Mesenchymal stem cell (in vitro differentiated cells and primary cell): ENCODE data around the gene KPNA4.

ENCODE experiments used
- DNase-seq: peaks from one replicate; pipeline ENCODE4 v3.0.0-alpha.2; 2013
- H2AFZ ChIP-seq: one replicate; pipeline ENCODE4 v1.6.1; 2013; ENCODE audit warnings: low read depth, mild to moderate bottlenecking, control low read depth, inconsistent platforms, low read length, moderate library complexity
- H2AK5ac ChIP-seq: 2 replicates; pipeline ENCODE4 v1.6.1; 2013; ENCODE audit warnings: low read length, moderate library complexity, mild to moderate bottlenecking, inconsistent platforms; ENCODE audit not compliant: severe bottlenecking
- H2BK120ac ChIP-seq: one replicate; pipeline ENCODE4 v1.6.1; 2013; ENCODE audit warnings: low read depth, mild to moderate bottlenecking, inconsistent platforms, low read length, moderate library complexity
- H2BK12ac ChIP-seq, 2 experiments: one replicate each; pipeline ENCODE4 v1.6.1; 2013; ENCODE audit warnings: inconsistent platforms in 2 of 2, low read length in 2 of 2, mild to moderate bottlenecking in 2 of 2, moderate library complexity in 2 of 2, control low read depth in 1 of 2
- H2BK15ac ChIP-seq: one replicate; pipeline ENCODE4 v1.6.1; 2013; ENCODE audit warnings: mild to moderate bottlenecking, low read depth, inconsistent platforms; ENCODE audit not compliant: poor library complexity, severe bottlenecking
- H2BK5ac ChIP-seq: 2 replicates; pipeline ENCODE4 v1.6.1; 2013; ENCODE audit warnings: low read depth, mild to moderate bottlenecking, low read length, control low read depth, inconsistent platforms; ENCODE audit not compliant: poor library complexity, severe bottlenecking
- H3K14ac ChIP-seq, 2 experiments: one replicate each; pipeline ENCODE4 v1.6.1; 2013; ENCODE audit warnings: inconsistent platforms in 2 of 2, low read length in 2 of 2, control low read depth in 1 of 2, mild to moderate bottlenecking in 1 of 2, moderate library complexity in 1 of 2
- H3K18ac ChIP-seq, 2 experiments: one replicate each; pipeline ENCODE4 v1.6.1; 2013; ENCODE audit warnings: inconsistent platforms in 2 of 2, low read length in 2 of 2, control low read depth in 1 of 2, low read depth in 1 of 2, mild to moderate bottlenecking in 1 of 2
- H3K23ac ChIP-seq, 2 experiments: one replicate each; pipeline ENCODE4 v1.6.1; 2013; ENCODE audit warnings: inconsistent platforms in 2 of 2, low read length in 2 of 2, mild to moderate bottlenecking in 2 of 2, moderate library complexity in 2 of 2, control low read depth in 1 of 2
- H3K27ac ChIP-seq: 2 replicates; pipeline ENCODE4 v1.5.1; 2013; ENCODE audit warnings: mild to moderate bottlenecking, moderate library complexity, low read length, control low read depth, inconsistent platforms; ENCODE audit not compliant: poor library complexity, severe bottlenecking
- H3K27me3 ChIP-seq, 2 experiments: 2 replicates each; pipeline versions ENCODE4 v1.6.1 to v1.7.0; 2013; ENCODE audit warnings: low read length in 2 of 2, mild to moderate bottlenecking in 2 of 2, moderate library complexity in 2 of 2, control low read depth in 1 of 2, inconsistent platforms in 1 of 2; ENCODE audit not compliant: control insufficient read depth in 1 of 2, insufficient read depth in 1 of 2
- H3K36me3 ChIP-seq, 2 experiments: 2 replicates each; pipeline versions ENCODE4 v1.6.1 to v1.7.0; 2013; ENCODE audit warnings: low read length in 2 of 2, control low read depth in 1 of 2, inconsistent platforms in 1 of 2, low read depth in 1 of 2, mild to moderate bottlenecking in 1 of 2; ENCODE audit not compliant: insufficient read depth in 2 of 2, control insufficient read depth in 1 of 2
- H3K4ac ChIP-seq, 2 experiments: one replicate each; pipeline ENCODE4 v1.6.1; 2013; ENCODE audit warnings: inconsistent platforms in 2 of 2, low read length in 2 of 2, mild to moderate bottlenecking in 2 of 2, moderate library complexity in 2 of 2, control low read depth in 1 of 2, low read depth in 1 of 2
- H3K4me1 ChIP-seq: 2 replicates; pipeline ENCODE4 v1.6.1; 2013; ENCODE audit warnings: low read depth, low read length, control low read depth; ENCODE audit not compliant: control insufficient read depth, insufficient read depth
- H3K4me2 ChIP-seq: 2 replicates; pipeline ENCODE4 v1.6.1; 2013; ENCODE audit warnings: low read length, mild to moderate bottlenecking, inconsistent platforms; ENCODE audit not compliant: poor library complexity, severe bottlenecking
- H3K4me3 ChIP-seq, 2 experiments: 2 replicates each; pipeline versions ENCODE4 v1.5.1 to v1.7.0; 2013; ENCODE audit warnings: low read length in 2 of 2, mild to moderate bottlenecking in 2 of 2, control low read depth in 1 of 2, low read depth in 1 of 2; ENCODE audit not compliant: insufficient read depth in 1 of 2
- H3K79me1 ChIP-seq: replicated peaks from 2 replicates; pipeline ENCODE4 v1.6.1; 2013; ENCODE audit warnings: mild to moderate bottlenecking, control low read depth, low read length, inconsistent platforms; ENCODE audit not compliant: poor library complexity, severe bottlenecking
- H3K9ac ChIP-seq: 2 replicates; pipeline ENCODE4 v1.7.0; 2013; ENCODE audit warnings: mild to moderate bottlenecking, low read length, moderate library complexity
- H3K9me3 ChIP-seq: 2 replicates; pipeline ENCODE4 v1.7.0; 2013; ENCODE audit warnings: mild to moderate bottlenecking, low read length; ENCODE audit not compliant: control insufficient read depth
- H4K8ac ChIP-seq: one replicate; pipeline ENCODE4 v1.6.1; 2013; ENCODE audit warnings: inconsistent platforms, mild to moderate bottlenecking, low read length, moderate library complexity
- H4K91ac ChIP-seq: one replicate; pipeline ENCODE4 v1.6.1; 2013; ENCODE audit warnings: mild to moderate bottlenecking, low read length, inconsistent platforms
- WGBS: methylation state at CpG from one replicate; pipeline ENCODE4 v1.1.7; 2013; ENCODE audit warnings: mixed read lengths; 5-methylcytosine and 5-hydroxymethylcytosine counted together

Gene KPNA4

DNA sequence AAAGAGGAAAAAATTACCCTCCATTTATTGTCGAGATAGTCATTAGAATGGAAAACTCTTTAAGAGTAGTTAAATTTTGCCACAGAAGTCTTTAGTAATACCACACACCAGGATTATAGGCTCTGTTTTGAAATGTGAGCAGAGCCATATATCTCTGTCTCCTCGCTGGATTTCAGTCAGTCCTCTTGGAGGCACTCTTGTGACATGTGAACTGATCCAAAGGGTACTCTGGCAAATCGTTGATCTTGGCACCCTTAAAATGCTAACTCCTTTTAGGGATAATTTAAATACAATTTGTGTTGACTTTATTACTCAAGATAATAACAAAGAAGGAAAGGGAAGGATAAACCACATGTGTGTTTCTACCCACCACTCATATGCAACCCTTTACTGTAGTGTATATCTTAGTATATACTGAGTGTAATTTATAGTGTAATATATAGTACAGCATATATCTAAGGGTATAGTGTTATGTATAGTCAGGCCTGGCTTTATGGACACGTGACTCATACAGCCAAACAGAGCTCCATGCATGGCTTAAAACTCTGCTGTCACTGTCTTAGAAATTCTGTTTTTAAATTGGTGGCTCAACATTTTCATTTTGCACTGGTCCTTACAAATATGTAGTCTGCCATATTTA, 12.3 kb upstream of the KPNA4 start:
- Histone ChIP-seq H2BK5ac (no peak overlapping the region), H3K9me3 (peaks cover 10% of the 10 kb centered on the region)

DNA sequence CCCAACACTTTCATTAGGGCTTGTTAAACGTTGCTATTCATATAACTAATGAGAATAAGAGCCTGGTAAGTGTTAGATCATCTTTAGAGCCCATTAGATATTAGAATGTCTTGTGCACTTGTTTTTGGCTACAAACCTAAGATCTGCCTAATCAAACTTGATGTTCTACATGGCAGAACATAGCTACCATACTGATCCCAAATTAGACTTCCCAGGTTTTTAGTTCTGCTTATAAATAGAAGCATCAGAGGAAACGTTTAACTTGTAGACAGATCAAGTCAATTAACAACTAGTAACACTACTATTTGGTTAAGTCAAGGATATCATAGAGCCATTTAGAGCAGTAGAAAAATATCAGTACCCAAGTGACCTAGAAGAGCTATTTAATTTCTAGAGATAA, 11.7 kb upstream of the KPNA4 start:
- no peak overlapping the region for H2BK12ac ChIP-seq
- no peak for DNase-seq
- no peaks in the 10 kb centered on the region for H3K79me1 ChIP-seq
- no peak overlapping the region for H3K4me2 ChIP-seq
- H3K27ac ChIP-seq, result no peak overlapping the region
- no peak overlapping the region for H2BK120ac ChIP-seq
- no peaks in the 10 kb centered on the region for H3K36me3 ChIP-seq
- WGBS, result no CpG with 5 or more reads among the region's 2 CpGs
- H2BK15ac ChIP-seq, result no peak overlapping the region
- no peak overlapping the region for H3K23ac ChIP-seq
- no peak overlapping the region for H4K8ac ChIP-seq
- H3K9me3 ChIP-seq, result peaks cover 10% of the 10 kb centered on the region
- H3K4me3 ChIP-seq, result no peak overlapping the region
- H3K9ac ChIP-seq, result no peak overlapping the region
- H3K27me3 ChIP-seq, result no peaks in the 10 kb centered on the region
- no peak overlapping the region for H3K14ac ChIP-seq
- no peaks in the 10 kb centered on the region for H3K4me1 ChIP-seq
- H3K4ac ChIP-seq, result no peak overlapping the region
- no peak overlapping the region for H2AK5ac ChIP-seq
- H2BK5ac ChIP-seq, result no peak overlapping the region
- H4K91ac ChIP-seq, result no peak overlapping the region
- no peak overlapping the region for H3K18ac ChIP-seq
- H2AFZ ChIP-seq, result no peak overlapping the region

More for the DNA sequence above, 12.3 kb upstream of the KPNA4 start:
- Histone ChIP-seq H3K4me2 (no peak overlapping the region), H3K18ac (no peak overlapping the region), H3K14ac (no peak overlapping the region), H3K9ac (no peak overlapping the region), H3K27me3 (no peaks in the 10 kb centered on the region), H4K91ac (no peak overlapping the region), H3K4me1 (no peaks in the 10 kb centered on the region), H3K79me1 (no peaks in the 10 kb centered on the region), H2AFZ (no peak overlapping the region), H2BK15ac (no peak overlapping the region), H3K36me3 (no peaks in the 10 kb centered on the region), H3K4me3 (no peak overlapping the region), H3K27ac (no peak overlapping the region), H3K4ac (no peak overlapping the region), H2AK5ac (no peak overlapping the region), H2BK120ac (no peak overlapping the region), H4K8ac (no peak overlapping the region), H2BK12ac (no peak overlapping the region), H3K23ac (no peak overlapping the region)
- DNase-seq, result no peak
- 61% methylated on average over 2 of the region's 4 CpGs for WGBS

DNA sequence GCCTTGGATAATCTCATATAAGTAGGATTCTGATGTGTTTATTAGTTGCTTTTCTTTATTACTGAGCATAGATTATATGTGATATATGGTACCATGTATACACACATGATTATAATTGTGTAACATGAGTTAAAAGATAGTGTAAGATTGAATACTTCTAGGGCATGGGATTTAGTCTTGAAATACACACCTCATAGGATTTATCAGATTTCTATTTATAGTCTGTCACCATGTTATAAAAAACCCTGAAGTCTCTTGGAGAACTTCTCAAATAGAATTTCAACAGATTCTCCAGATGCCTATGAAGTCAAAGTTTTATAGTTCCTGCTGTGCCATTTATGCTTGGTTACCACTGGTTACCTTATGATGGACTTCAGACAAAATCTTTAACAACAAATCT, 11.2 kb upstream of the KPNA4 start:
- H3K9ac ChIP-seq, result no peak overlapping the region
- H2AK5ac ChIP-seq, result no peak overlapping the region
- no peak overlapping the region for H3K27ac ChIP-seq
- no peak overlapping the region for H4K91ac ChIP-seq
- H2BK12ac ChIP-seq, result no peak overlapping the region
- H2BK15ac ChIP-seq, result no peak overlapping the region
- peaks cover 10% of the 10 kb centered on the region for H3K9me3 ChIP-seq
- H3K79me1 ChIP-seq, result no peaks in the 10 kb centered on the region
- no peak overlapping the region for H3K23ac ChIP-seq
- no peak overlapping the region for H2AFZ ChIP-seq
- H3K4me2 ChIP-seq, result no peak overlapping the region
- H3K14ac ChIP-seq, result no peak overlapping the region
- no peak overlapping the region for H3K4me3 ChIP-seq
- H3K27me3 ChIP-seq, result no peaks in the 10 kb centered on the region
- no peak overlapping the region for H3K4ac ChIP-seq
- no peak for DNase-seq
- no peaks in the 10 kb centered on the region for H3K4me1 ChIP-seq
- no peak overlapping the region for H2BK5ac ChIP-seq
- H3K36me3 ChIP-seq, result no peaks in the 10 kb centered on the region
- H4K8ac ChIP-seq, result no peak overlapping the region
- H2BK120ac ChIP-seq, result no peak overlapping the region
- no peak overlapping the region for H3K18ac ChIP-seq

DNA sequence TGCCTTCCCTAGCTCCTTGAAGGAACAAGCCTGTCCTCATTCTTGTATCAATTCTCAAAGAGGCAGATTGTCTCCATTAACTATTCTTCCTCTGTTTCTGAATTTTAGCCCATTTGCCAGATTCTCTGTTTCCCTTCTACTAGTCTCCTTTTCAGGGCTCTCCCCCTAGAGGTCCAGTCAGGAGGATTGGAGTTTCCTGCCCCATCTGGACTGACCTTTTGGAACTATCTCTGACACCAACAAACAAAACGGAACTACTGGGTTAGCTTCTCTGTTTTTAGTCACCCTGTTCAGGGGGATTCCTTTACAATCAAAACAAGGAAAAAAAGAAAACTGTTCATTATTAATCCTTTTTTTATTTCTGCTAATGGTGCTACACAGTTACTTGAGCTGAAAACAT, 10.2 kb upstream of the KPNA4 start:
- no peak overlapping the region for H2AK5ac ChIP-seq
- no peak overlapping the region for H3K23ac ChIP-seq
- H3K27ac ChIP-seq, result no peak overlapping the region
- H3K14ac ChIP-seq, result no peak overlapping the region
- no peak overlapping the region for H3K4me2 ChIP-seq
- 71% methylated on average over 1 of the region's 1 CpG for WGBS
- no peak overlapping the region for H2BK5ac ChIP-seq
- DNase-seq, result no peak
- no peak overlapping the region for H2BK120ac ChIP-seq
- no peak overlapping the region for H3K4me3 ChIP-seq
- no peak overlapping the region for H2BK12ac ChIP-seq
- H3K36me3 ChIP-seq, result no peaks in the 10 kb centered on the region
- no peaks in the 10 kb centered on the region for H3K9me3 ChIP-seq
- no peak overlapping the region for H3K4ac ChIP-seq
- no peak overlapping the region for H2AFZ ChIP-seq
- H3K18ac ChIP-seq, result no peak overlapping the region
- H2BK15ac ChIP-seq, result no peak overlapping the region
- H3K9ac ChIP-seq, result no peak overlapping the region
- no peak overlapping the region for H4K8ac ChIP-seq
- no peaks in the 10 kb centered on the region for H3K27me3 ChIP-seq
- H3K4me1 ChIP-seq, result no peaks in the 10 kb centered on the region
- H4K91ac ChIP-seq, result no peak overlapping the region
- no peaks in the 10 kb centered on the region for H3K79me1 ChIP-seq
